Retinal pigment epithelial cell (primary cell): ENCODE data around the gene ZNF480.
"Not testable (repeated sequence)": the region's sequence is repeated elsewhere in the genome, so short reads cannot be mapped to it uniquely, and the experiment has no call there.

ENCODE experiments used
- DNase-seq: peaks from one replicate; pipeline ENCODE4 v3.0.0-alpha.2; 2010; ENCODE audit warnings: low read depth
- H3K4me3 ChIP-seq: 2 replicates; pipeline ENCODE4 v1.5.1; 2011; ENCODE audit warnings: mild to moderate bottlenecking, low read length, control low read depth, moderate library complexity
- TF ChIP-seq, protein P1 (sequence below): conservative IDR thresholded peaks from 2 replicates; pipeline ENCODE4 v1.5.1; 2011; ENCODE audit warnings: low read depth, low read length, control low read depth, inconsistent platforms

ZNF480 gene

DNA sequence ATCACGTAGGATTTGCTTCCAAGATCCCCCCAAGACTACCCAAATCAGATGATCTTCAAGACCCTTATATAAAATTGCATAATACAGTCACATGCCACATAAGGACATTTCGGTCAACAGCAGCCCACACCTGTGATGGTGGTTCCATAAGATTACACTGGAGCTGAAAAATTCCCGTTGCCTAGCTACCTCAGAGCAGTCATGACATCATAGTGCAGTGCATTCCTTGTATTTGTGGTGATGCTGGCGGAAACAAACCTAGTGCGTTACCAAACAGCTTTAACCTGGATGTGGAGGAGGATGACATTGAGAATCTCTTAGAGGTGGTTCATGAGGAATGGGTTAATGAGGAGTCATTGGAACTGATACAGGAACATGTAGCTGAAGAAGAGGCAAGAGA lies 22.8 kb upstream of the ZNF480 start:
- TF ChIP-seq, protein P1, sequence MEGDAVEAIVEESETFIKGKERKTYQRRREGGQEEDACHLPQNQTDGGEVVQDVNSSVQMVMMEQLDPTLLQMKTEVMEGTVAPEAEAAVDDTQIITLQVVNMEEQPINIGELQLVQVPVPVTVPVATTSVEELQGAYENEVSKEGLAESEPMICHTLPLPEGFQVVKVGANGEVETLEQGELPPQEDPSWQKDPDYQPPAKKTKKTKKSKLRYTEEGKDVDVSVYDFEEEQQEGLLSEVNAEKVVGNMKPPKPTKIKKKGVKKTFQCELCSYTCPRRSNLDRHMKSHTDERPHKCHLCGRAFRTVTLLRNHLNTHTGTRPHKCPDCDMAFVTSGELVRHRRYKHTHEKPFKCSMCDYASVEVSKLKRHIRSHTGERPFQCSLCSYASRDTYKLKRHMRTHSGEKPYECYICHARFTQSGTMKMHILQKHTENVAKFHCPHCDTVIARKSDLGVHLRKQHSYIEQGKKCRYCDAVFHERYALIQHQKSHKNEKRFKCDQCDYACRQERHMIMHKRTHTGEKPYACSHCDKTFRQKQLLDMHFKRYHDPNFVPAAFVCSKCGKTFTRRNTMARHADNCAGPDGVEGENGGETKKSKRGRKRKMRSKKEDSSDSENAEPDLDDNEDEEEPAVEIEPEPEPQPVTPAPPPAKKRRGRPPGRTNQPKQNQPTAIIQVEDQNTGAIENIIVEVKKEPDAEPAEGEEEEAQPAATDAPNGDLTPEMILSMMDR: no peak
- DNase-seq: no peak
- H3K4me3 ChIP-seq: no peak overlapping the region

DNA sequence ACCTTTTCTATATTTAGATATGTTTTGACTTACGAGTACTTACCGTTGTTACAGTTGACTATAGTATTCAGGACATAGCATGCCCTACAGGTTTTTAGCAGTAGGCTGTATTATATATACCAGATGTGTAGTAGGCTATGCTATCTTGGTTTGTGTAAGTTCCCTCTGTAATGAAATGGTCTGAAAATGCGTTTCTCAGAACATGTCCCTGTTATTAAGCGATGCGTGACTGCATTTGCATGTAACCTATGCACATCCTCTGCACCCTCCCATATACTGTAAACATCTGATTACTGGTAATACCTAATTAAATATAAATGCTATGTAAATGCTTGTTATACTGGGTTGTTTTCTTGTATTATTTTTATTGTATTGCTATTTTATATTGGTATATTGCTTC lies 21.0 kb upstream of the ZNF480 start:
- TF ChIP-seq, protein P1: no peak
- DNase-seq: no peak
- no peak overlapping the region for H3K4me3 ChIP-seq

DNA sequence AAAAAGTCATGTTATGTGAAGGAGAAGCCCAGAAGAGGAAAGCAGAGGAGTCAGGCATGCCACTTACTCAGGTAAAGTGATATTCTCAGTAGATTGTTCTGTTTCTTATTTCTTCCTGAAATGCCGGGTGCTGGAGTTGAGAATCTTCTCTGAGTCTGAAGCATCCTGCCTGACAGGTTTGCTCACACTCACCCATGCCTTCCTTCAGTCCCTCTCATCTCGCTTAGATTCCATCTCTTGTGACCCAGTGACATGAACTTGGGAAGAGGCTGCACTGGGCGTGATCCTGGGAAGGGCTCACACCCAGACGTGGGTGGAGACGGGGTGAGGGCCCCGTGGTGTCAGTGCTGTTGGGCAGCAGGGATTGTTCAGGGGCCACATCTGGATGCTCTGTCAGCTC lies 19.5 kb upstream of the ZNF480 start:
- no peak for DNase-seq
- H3K4me3 ChIP-seq: no peak overlapping the region
- TF ChIP-seq, protein P1: no peak

DNA sequence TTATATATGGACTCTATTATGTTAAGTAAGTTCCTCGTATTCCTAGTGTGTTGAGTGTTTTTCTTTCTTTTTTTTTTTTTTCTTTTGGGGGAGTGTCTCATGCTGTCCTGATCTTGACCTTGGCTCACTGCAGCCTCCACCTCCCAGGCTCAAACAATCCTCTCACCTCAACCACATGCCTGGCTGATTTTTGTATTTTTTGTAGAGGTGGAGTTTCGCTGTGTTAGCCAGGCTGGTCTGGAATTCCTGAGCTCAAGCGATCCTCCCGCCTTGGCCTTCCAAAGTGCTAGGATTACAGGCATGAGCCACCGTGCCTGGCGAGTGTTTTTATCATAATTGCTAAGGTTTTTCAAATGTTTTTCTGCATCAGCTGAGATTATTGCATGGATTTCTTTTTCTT lies 10.7 kb upstream of the ZNF480 start:
- TF ChIP-seq, protein P1: no peak
- H3K4me3 ChIP-seq: no peak overlapping the region
- no peak for DNase-seq

DNA sequence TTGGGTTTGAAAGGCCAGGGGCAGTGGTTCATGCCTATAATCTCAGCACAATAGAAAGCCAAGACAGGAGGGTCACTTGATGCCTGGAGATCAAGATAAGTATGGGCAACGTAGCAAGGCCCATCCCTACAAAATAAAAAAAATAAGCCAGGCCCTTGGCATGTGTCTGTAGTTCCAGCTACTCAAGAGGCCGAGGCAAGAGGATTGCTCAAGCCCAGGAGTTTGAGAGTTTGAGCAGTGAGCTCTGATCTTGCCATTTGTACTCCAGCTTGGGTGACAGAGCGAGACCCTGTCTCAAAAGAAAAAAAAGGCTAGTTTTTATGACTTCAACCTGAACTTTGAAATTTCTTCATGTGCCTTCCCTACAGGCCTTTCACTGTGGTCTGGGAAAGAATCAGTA lies 5.2 kb upstream of the ZNF480 start:
- DNase-seq: no peak
- TF ChIP-seq, protein P1: no peak
- no peak overlapping the region for H3K4me3 ChIP-seq

DNA sequence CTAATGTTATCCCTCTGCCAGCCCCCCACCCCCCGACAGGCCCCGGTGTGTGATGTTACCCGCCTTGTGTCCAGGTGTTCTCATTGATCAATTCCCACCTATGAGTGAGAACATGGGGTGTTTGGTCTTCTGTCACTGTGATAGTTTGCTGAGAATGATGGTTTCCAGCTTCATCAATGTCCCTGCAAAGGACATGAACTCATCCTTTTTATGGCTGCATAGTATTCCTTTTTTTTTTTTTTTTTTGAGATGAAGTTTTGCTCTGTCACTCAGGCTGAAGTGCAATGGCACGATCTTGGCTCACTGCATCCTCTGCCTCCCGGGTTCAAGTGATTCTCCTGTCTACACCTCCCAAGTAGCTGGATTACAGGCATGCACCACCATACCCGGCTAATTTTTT lies 4.0 kb upstream of the ZNF480 start:
- not testable (repeated sequence) for DNase-seq, H3K4me3 ChIP-seq

DNA sequence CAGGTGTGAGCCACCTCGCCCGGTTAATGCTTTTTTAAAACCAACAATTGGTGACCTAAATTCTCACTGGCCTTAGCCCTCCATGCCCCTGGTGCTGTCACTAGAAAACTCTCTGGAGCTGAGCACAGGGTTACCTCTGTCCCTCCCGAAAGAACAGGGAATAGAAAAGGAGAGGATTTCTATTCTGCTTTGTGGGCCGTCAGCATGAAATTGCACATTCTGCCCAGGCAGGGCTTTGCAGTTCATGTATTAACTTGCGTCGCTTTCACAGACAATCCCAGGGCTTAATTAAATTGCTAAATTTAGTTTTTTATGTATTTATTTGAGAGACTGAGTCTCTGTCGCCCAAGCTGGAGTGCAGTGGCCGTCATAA lies 583 bp upstream of the ZNF480 start:
- TF ChIP-seq, protein P1: no peak
- no peak for DNase-seq
- H3K4me3 ChIP-seq: peak overlapping the region; percentile 98
